D721Med (cell line): ENCODE results near the gene AP5Z1.

Experiments used
- DNase-seq: peaks from one replicate; pipeline ENCODE4 v3.0.0; 2011; ENCODE audit warnings: low spot score; ENCODE audit not compliant: insufficient read length
- FAIRE-seq: peaks from 2 replicates; lab custom pipeline; 2011; peaks lifted over from hg19 to GRCh38; lab: Jason Lieb, UNC
- TF ChIP-seq, protein P1 (sequence below): IDR thresholded peaks from 2 replicates; pipeline ENCODE4 v1.5.1; 2012; ENCODE audit warnings: mild to moderate bottlenecking, control low read depth; ENCODE audit not compliant: insufficient read depth; ENCODE audit errors: missing control alignments

Gene AP5Z1

DNA sequence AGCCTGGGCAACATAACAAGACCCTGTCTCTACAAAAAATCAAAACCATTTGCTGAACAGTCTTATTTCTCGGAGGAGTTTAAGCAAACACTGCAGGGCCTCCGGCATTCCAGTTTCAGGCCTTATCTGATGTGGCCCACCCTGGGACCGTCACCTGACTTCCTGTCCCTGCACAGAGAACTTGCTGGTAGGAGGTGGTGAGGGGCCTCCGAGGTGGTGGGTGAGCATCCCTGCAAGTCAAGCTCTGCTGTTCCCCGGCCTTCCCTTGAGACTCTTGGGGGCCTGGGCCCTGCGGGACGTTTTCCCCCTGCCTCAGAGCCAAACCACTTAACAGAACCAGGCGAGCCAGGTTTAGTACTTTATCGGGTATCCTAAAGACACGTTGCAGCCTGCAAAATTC is 44.5 kb upstream of the AP5Z1 start:
- DNase-seq (no peak), FAIRE-seq (no peak)
- TF ChIP-seq, protein P1, sequence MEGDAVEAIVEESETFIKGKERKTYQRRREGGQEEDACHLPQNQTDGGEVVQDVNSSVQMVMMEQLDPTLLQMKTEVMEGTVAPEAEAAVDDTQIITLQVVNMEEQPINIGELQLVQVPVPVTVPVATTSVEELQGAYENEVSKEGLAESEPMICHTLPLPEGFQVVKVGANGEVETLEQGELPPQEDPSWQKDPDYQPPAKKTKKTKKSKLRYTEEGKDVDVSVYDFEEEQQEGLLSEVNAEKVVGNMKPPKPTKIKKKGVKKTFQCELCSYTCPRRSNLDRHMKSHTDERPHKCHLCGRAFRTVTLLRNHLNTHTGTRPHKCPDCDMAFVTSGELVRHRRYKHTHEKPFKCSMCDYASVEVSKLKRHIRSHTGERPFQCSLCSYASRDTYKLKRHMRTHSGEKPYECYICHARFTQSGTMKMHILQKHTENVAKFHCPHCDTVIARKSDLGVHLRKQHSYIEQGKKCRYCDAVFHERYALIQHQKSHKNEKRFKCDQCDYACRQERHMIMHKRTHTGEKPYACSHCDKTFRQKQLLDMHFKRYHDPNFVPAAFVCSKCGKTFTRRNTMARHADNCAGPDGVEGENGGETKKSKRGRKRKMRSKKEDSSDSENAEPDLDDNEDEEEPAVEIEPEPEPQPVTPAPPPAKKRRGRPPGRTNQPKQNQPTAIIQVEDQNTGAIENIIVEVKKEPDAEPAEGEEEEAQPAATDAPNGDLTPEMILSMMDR: no peak

DNA sequence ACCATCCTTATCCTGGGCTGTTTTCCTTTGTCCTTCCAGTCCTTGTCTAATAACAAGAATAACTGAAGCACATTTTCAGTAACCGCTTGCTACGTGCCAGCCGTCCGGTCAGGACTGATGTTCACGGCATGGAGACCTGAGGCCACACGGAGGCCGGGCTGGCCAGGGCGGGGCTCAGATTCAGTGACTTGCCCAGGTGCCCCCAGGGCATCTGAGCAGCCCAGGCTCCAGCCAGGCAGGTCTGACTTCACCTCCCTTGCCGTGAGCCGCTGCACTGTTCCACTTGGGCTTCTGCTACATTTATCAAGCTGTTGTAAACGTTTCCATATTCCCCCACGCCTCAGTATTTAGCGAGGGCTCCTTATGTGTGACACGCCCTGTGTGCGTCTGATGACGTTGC is 43.6 kb upstream of the AP5Z1 start:
- TF ChIP-seq, protein P1: no peak
- no peak for FAIRE-seq
- no peak for DNase-seq

DNA sequence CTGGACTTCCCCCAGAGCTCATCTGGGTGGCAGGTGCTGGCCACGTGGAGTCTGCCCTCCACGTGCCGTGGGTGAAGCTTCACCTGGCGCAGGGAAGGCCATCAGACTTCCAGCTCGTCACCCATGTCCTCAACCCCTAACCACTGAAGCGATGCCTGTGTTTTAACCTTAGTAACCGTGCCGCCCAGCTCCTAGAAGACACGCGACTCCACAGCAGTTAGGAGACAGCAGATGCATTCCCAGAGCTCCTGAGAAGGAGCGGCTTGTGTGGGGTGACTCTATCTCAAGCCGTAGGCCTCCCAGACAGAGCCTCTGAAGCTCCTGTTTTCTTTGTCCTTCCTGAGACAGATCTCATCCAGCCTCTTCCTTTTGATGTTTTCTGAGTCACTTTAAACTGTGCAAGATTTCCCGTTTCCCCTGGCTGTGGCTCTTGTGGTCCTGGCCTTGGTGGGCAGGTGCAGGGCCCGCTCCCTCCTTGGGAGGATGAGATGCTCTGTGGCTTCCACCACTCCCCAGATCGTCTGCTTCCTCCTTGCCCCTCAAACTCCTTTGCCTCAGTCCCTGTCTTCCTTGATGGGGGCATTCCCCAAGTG is 41.4 kb upstream of the AP5Z1 start:
- no peak for FAIRE-seq
- TF ChIP-seq, protein P1: no peak

DNA sequence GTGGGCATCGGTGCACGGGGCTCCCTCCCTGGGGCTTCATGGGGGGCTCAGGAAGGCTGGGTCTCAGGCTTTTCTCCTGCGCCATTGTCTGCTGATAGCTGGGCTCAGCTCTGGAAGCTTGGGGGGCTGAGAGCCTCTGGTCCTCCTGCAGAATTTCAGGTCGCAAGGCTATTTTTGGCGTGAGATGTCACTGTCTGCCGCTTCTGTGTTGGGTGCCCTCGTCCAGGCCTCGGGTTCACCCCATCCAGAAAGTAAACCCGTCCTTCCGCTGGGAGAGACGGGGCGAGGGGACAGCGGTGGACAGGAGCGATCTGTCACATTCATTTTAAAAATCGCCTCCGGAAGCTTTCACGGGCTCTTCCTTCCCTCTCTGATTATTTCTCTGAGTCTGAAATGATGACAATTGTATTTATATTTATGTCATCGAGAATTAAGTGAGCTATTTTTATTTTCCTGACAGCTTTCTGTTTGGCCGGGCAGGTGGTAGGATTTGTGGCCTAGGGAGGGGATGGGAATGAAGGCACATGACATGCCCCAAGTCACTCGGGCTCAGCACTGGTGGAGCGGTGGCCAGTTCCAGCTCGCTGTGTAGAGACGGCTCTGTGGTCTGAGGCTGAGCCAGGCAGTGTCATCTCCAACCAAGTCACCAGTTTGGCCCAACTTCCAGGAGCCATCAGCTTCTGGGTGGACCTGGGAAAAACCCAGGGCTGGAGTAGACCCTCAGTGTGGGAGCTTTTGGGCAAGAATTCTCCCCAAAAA is 40.7 kb upstream of the AP5Z1 start:
- no peak for FAIRE-seq
- no peak for DNase-seq
- TF ChIP-seq, protein P1: no peak

More for the DNA sequence above, 41.4 kb upstream of the AP5Z1 start:
- DNase-seq: no peak

DNA sequence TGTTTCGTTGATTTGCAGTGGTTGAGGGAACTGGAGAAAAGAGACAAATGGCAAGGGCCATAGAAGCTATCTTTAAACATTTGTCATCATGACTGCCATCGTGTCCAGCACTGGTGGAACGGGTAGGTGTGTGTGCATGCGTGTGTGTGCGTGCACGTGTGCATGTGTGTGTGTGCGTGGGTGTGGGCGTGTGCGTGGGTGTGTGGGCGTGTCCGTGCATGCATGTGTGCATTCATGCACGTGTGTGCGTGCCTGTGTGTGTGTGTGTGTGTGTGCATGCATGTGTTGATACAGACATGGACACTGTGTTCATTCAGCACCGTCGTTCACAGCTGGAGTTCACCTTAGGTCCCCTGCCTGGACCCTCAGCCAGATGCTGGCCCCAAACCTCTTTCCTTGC is 38.1 kb upstream of the AP5Z1 start:
- DNase-seq: no peak
- TF ChIP-seq, protein P1: no peak
- no peak for FAIRE-seq

DNA sequence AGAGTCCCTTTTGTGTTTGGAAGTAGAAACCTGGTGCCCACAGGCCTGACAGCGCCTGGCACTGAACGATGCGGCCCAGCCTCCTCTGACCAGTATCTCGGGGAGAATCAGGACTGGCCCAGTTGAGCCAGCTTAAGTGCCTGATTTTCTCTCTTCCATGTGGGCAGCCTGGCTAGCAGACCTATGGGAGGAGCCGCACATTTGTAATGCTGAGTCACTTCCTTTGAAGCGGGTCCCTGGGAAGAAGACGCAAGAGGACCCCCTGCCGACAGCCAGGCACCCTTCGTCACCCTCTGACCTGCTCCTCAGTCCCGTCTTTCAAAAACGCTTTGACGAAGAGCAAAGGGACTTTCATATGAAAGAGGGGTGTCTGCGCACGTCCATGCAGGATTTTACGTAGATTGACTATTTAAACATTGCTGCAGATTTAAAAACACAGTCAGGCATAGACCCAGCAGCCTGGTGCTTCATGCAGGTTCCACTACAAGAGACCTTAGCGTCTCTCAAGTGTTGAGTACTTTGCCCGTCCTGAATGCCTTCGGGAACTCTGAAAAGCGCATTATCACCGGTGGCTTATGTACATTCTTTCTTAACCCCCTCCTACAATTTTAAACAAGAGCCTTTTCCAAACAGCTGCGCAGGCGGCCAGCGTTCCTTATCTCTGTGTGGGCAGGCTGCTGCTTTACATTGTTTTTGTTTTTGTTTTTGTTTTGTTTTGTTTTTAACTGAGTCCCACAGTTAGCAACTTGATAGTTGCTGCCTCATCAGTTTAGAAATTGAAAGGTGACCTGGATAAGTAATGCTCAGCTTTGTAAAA is 36.5 kb upstream of the AP5Z1 start:
- DNase-seq: no peak
- FAIRE-seq: no peak
- TF ChIP-seq, protein P1: no peak
